HUES64 (cell line): Measurements from ENCODE around the gene STK26.
A peak's percentile ranks its signal among the peaks of the same experiment; 100 is the strongest.

Source experiments
- H3K27ac ChIP-seq: 2 replicates; pipeline ENCODE4 v1.7.0; 2013; ENCODE audit warnings: low read depth, low read length, inconsistent platforms
- H3K27me3 ChIP-seq: 2 replicates; pipeline ENCODE4 v1.6.1; 2013; ENCODE audit warnings: mild to moderate bottlenecking, low read length; ENCODE audit not compliant: insufficient read depth
- H3K36me3 ChIP-seq: 2 replicates; pipeline ENCODE4 v1.6.1; 2013; ENCODE audit warnings: mild to moderate bottlenecking, low read length; ENCODE audit not compliant: insufficient read depth
- H3K4me1 ChIP-seq: 2 replicates; pipeline ENCODE4 v1.6.1; 2013; ENCODE audit warnings: mild to moderate bottlenecking, low read length, moderate library complexity; ENCODE audit not compliant: insufficient read depth
- H3K4me3 ChIP-seq: 2 replicates; pipeline ENCODE4 v1.5.1; 2013; ENCODE audit warnings: mild to moderate bottlenecking, low read length, moderate library complexity
- H3K9ac ChIP-seq: 2 replicates; pipeline ENCODE4 v1.6.1; 2013; ENCODE audit warnings: mild to moderate bottlenecking, low read depth, low read length
- H3K9me3 ChIP-seq: 2 replicates; pipeline ENCODE4 v1.6.1; 2013; ENCODE audit warnings: low read depth, low read length; ENCODE audit not compliant: insufficient read depth
- WGBS: fragments of 150-250, 120-280 bp; methylation state at CpG from one replicate; pipeline ENCODE4 v1.1.7; 2013; ENCODE audit warnings: missing lambda C conversion rate; 5-methylcytosine and 5-hydroxymethylcytosine counted together

Gene STK26

GRCh38 chrX:132015875-132016274 is 7.2 kb upstream of the STK26 start:
- Histone ChIP-seq H3K27ac (no peak overlapping the region), H3K9ac (no peak overlapping the region), H3K4me1 (peaks cover 6% of the 10 kb centered on the region; the same call in 1 of the 2 replicates), H3K9me3 (no peaks in the 10 kb centered on the region), H3K36me3 (no peaks in the 10 kb centered on the region), H3K27me3 (no peaks in the 10 kb centered on the region), H3K4me3 (no peak overlapping the region)
- WGBS = 86% methylated on average over 4 of the region's 4 CpGs

GRCh38 chrX:132016628-132017430 is 6.3 kb upstream of the STK26 start:
- Histone ChIP-seq H3K27ac (no peak overlapping the region), H3K4me1 (peaks cover 6% of the 10 kb centered on the region; the same call in 1 of the 2 replicates), H3K9ac (no peak overlapping the region), H3K9me3 (no peaks in the 10 kb centered on the region), H3K27me3 (no peaks in the 10 kb centered on the region), H3K4me3 (no peak overlapping the region), H3K36me3 (no peaks in the 10 kb centered on the region)
- WGBS = 84% methylated on average over 2 of the region's 2 CpGs

- H3K4me1 ChIP-seq = peaks cover 6% of the 10 kb centered on the region; the same call in 1 of the 2 replicates
- H3K9ac ChIP-seq = no peak overlapping the region
- H3K9me3 ChIP-seq = no peaks in the 10 kb centered on the region
- H3K27me3 ChIP-seq = no peaks in the 10 kb centered on the region
- H3K36me3 ChIP-seq = no peaks in the 10 kb centered on the region
- WGBS = 86% methylated on average over 1 of the region's 1 CpG
- no peak overlapping the region for H3K4me3 ChIP-seq
- no peak overlapping the region for H3K27ac ChIP-seq
Measured at GRCh38 chrX:132017431-132018185, 5.5 kb upstream of the STK26 start.

- H3K36me3 ChIP-seq = no peaks in the 10 kb centered on the region; the same call in 1 of the 2 replicates
- peak overlapping the region; percentile 75 for H3K27ac ChIP-seq
- peak overlapping the region; percentile 88 for H3K4me3 ChIP-seq
- WGBS = 3% methylated on average over 24 of the region's 24 CpGs
- no peaks in the 10 kb centered on the region for H3K9me3 ChIP-seq
- no peaks in the 10 kb centered on the region for H3K27me3 ChIP-seq
- peak overlapping the region; percentile 89 for H3K9ac ChIP-seq
- H3K4me1 ChIP-seq = peaks cover 17% of the 10 kb centered on the region
Measured at GRCh38 chrX:132022198-132022966, 720 bp upstream of the STK26 start.

- peaks cover 27% of the 10 kb centered on the region for H3K4me1 ChIP-seq
- WGBS = 0% methylated on average over 12 of the region's 16 CpGs
- H3K9me3 ChIP-seq = no peaks in the 10 kb centered on the region
- H3K4me3 ChIP-seq = peak overlapping the region; percentile 88
- H3K27ac ChIP-seq = peak overlapping the region; percentile 82; the same call in 1 of the 2 replicates
- H3K36me3 ChIP-seq = no peaks in the 10 kb centered on the region; the same call in 1 of the 2 replicates
- peak overlapping the region; percentile 89 for H3K9ac ChIP-seq
- no peaks in the 10 kb centered on the region for H3K27me3 ChIP-seq
Measured at GRCh38 chrX:132023896-132024386, 839 bp downstream of the STK26 start.

- no peak overlapping the region for H3K27ac ChIP-seq
- no peaks in the 10 kb centered on the region for H3K9me3 ChIP-seq
- no peaks in the 10 kb centered on the region; the same call in 1 of the 2 replicates for H3K36me3 ChIP-seq
- H3K9ac ChIP-seq = peak overlapping the region; percentile 89
- H3K4me1 ChIP-seq = peaks cover 32% of the 10 kb centered on the region
- no peaks in the 10 kb centered on the region for H3K27me3 ChIP-seq
- WGBS = 4% methylated on average over 8 of the region's 8 CpGs
- peak overlapping the region; percentile 88 for H3K4me3 ChIP-seq
Measured at GRCh38 chrX:132025041-132025440, 1.9 kb downstream of the STK26 start.

- Histone ChIP-seq H3K9me3 (no peaks in the 10 kb centered on the region), H3K27me3 (no peaks in the 10 kb centered on the region), H3K36me3 (no peaks in the 10 kb centered on the region; the same call in 1 of the 2 replicates), H3K4me1 (peaks cover 46% of the 10 kb centered on the region), H3K27ac (no peak overlapping the region), H3K4me3 (no peak overlapping the region), H3K9ac (no peak overlapping the region)
Measured at GRCh38 chrX:132030264-132030663, 7.2 kb downstream of the STK26 start.

- Histone ChIP-seq H3K4me1 (peaks cover 35% of the 10 kb centered on the region), H3K9ac (no peak overlapping the region), H3K27me3 (no peaks in the 10 kb centered on the region), H3K27ac (no peak overlapping the region), H3K36me3 (no peaks in the 10 kb centered on the region; the same call in 1 of the 2 replicates), H3K9me3 (no peaks in the 10 kb centered on the region), H3K4me3 (no peak overlapping the region)
- WGBS = 79% methylated on average over 4 of the region's 4 CpGs
Measured at GRCh38 chrX:132031867-132032266, 8.8 kb downstream of the STK26 start.

GRCh38 chrX:132033166-132033565 is 10.1 kb downstream of the STK26 start:
- Histone ChIP-seq H3K4me1 (peaks cover 44% of the 10 kb centered on the region), H3K9me3 (no peaks in the 10 kb centered on the region), H3K27ac (no peak overlapping the region), H3K9ac (no peak overlapping the region), H3K27me3 (no peaks in the 10 kb centered on the region), H3K36me3 (no peaks in the 10 kb centered on the region; the same call in 1 of the 2 replicates), H3K4me3 (no peak overlapping the region)
- WGBS = 90% methylated on average over 3 of the region's 3 CpGs

GRCh38 chrX:132034648-132035047 is 11.5 kb downstream of the STK26 start:
- no peak overlapping the region for H3K4me3 ChIP-seq
- H3K9me3 ChIP-seq = no peaks in the 10 kb centered on the region
- H3K27me3 ChIP-seq = no peaks in the 10 kb centered on the region
- H3K27ac ChIP-seq = no peak overlapping the region
- 93% methylated on average over 3 of the region's 3 CpGs for WGBS
- no peaks in the 10 kb centered on the region for H3K36me3 ChIP-seq
- peaks cover 45% of the 10 kb centered on the region for H3K4me1 ChIP-seq
- no peak overlapping the region for H3K9ac ChIP-seq
